Calu3 (cell line): ENCODE measurements around the gene SLC25A2. TPM values are rescaled to one million over a fixed set of nuclear protein-coding genes. Genes with fewer than 3 reads are reported as not detected.

Source experiments
- BruUV-seq: library from RNA; stranded (reverse); fragments of 400-500 nt; replicated peaks from 2 replicates; lab custom pipeline; 2021; lab: Mats Ljungman, UMichigan
- CTCF ChIA-PET: fragments of 300-600 bp; sonication (Branson Sonifier 250); formaldehyde crosslinking; loops from one replicate; lab custom pipeline; 2022; ENCODE audit warnings: antibody characterized with exemption; lab: Charles Lee
- DNase-seq: peaks from one replicate; pipeline ENCODE4 v3.0.0; 2022
- H3K27ac Mint-ChIP-seq: one replicate; pipeline ENCODE4 v1.8.0; 2022; ENCODE audit warnings: mixed read lengths; ENCODE audit not compliant: unreplicated experiment
- H3K27me3 Mint-ChIP-seq: one replicate; pipeline ENCODE4 v1.8.0; 2022; ENCODE audit warnings: mixed read lengths; ENCODE audit not compliant: unreplicated experiment
- H3K36me3 Mint-ChIP-seq: one replicate; pipeline ENCODE4 v1.8.0; 2022; ENCODE audit warnings: mild to moderate bottlenecking, moderate library complexity, mixed read lengths; ENCODE audit not compliant: insufficient read depth, unreplicated experiment
- H3K4me1 Mint-ChIP-seq: one replicate; pipeline ENCODE4 v1.8.0; 2022; ENCODE audit warnings: mild to moderate bottlenecking, low read depth, mixed read lengths; ENCODE audit not compliant: unreplicated experiment
- H3K4me3 Mint-ChIP-seq: one replicate; pipeline ENCODE4 v1.8.0; 2022; ENCODE audit warnings: mild to moderate bottlenecking, low read depth, moderate library complexity, mixed read lengths; ENCODE audit not compliant: unreplicated experiment
- H3K9me3 Mint-ChIP-seq: one replicate; pipeline ENCODE4 v1.8.0; 2022; ENCODE audit warnings: low read depth, mixed read lengths; ENCODE audit not compliant: unreplicated experiment
- CTCF ChIP-seq: fragments of 200-600 bp; IDR thresholded peaks from one replicate; pipeline ENCODE4 v1.8.0; 2022; ENCODE audit warnings: antibody characterized with exemption; ENCODE audit not compliant: unreplicated experiment
- intact Hi-C: fragments of 100-400 bp; cut with micrococcal nuclease; formaldehyde crosslinking; loops from one replicate; pipeline ENCODE4 v1.10.0; 2022; ENCODE audit not compliant: unreplicated experiment
- total RNA-seq: library from RNA; stranded (reverse); gene quantifications from 2 replicates; pipeline ENCODE4 v1.2.3, GENCODE V29; 2022

The SLC25A2 gene
- total RNA-seq, 1 experiment from 2014 or later, result 0.26 TPM

- no peak for DNase-seq
- no TSS peak for BruUV-seq
These were observed 44.9 kb downstream of the SLC25A2 start for GRCh38 chr5:141258948-141259347.

GRCh38 chr5:141258464-141258863, 45.4 kb downstream of the SLC25A2 start:
- no peak for TF ChIP-seq CTCF
- Mint-ChIP-seq H3K36me3 (no peaks in the 10 kb centered on the region), H3K4me1 (no peaks in the 10 kb centered on the region), H3K4me3 (no peak overlapping the region), H3K9me3 (peaks cover 29% of the 10 kb centered on the region), H3K27ac (no peak overlapping the region), H3K27me3 (no peaks in the 10 kb centered on the region)
- BruUV-seq, result no TSS peak
- CTCF ChIA-PET, result no interaction called here
- DNase-seq, result no peak
- intact Hi-C loops, result no loop called here

More at GRCh38 chr5:141258948-141259347, 44.9 kb downstream of the SLC25A2 start:
- H3K4me1 Mint-ChIP-seq, result no peaks in the 10 kb centered on the region
- no peak overlapping the region for H3K27ac Mint-ChIP-seq
- no peak for TF ChIP-seq CTCF
- peaks cover 31% of the 10 kb centered on the region for H3K9me3 Mint-ChIP-seq
- no peaks in the 10 kb centered on the region for H3K27me3 Mint-ChIP-seq
- intact Hi-C loops, result no loop called here
- H3K4me3 Mint-ChIP-seq, result no peak overlapping the region
- CTCF ChIA-PET, result no interaction called here
- no peaks in the 10 kb centered on the region for H3K36me3 Mint-ChIP-seq

Other genes starting within 250 kb of the SLC25A2 start
- gene PCDHB2, start 209.4 kb downstream of the SLC25A2 start, total RNA-seq, result 0.24 TPM in 1 of 2 replicates, not detected in the other
- gene PCDHB3, start 203.6 kb downstream of the SLC25A2 start, total RNA-seq, result 0.09 and 0.10 TPM in 2 replicates
- gene PCDHB4, start 182.2 kb downstream of the SLC25A2 start, total RNA-seq, result not detected in 2 replicates
- not detected in 2 replicates for gene PCDHB5, start 168.8 kb downstream of the SLC25A2 start, total RNA-seq
- gene PCDHB6, start 154.0 kb downstream of the SLC25A2 start, total RNA-seq, result not detected in 2 replicates
- 0.26 and 0.37 TPM in 2 replicates for gene PCDHB7, start 131.4 kb downstream of the SLC25A2 start, total RNA-seq
- 0.21 and 0.61 TPM in 2 replicates for gene PCDHB8, start 126.3 kb downstream of the SLC25A2 start, total RNA-seq
- gene PCDHB16, start 121.7 kb downstream of the SLC25A2 start, total RNA-seq, result 0.35 and 0.66 TPM in 2 replicates
- 2.4 and 3.5 TPM in 2 replicates for gene PCDHB9, start 116.9 kb downstream of the SLC25A2 start, total RNA-seq
- gene PCDHB10, start 111.7 kb downstream of the SLC25A2 start, total RNA-seq, result 1.0 and 1.2 TPM in 2 replicates
- gene PCDHB11, start 104.4 kb downstream of the SLC25A2 start, total RNA-seq, result 0.83 and 0.85 TPM in 2 replicates
- gene PCDHB12, start 95.3 kb downstream of the SLC25A2 start, total RNA-seq, result 1.3 and 1.6 TPM in 2 replicates
- gene PCDHB13, start 90.1 kb downstream of the SLC25A2 start, total RNA-seq, result 0.86 and 1.1 TPM in 2 replicates
- gene PCDHB14, start 80.7 kb downstream of the SLC25A2 start, total RNA-seq, result 5.7 and 6.3 TPM in 2 replicates
- 1.1 and 1.4 TPM in 2 replicates for gene PCDHB15, start 58.7 kb downstream of the SLC25A2 start, total RNA-seq
- gene TAF7, start 16.7 kb upstream of the SLC25A2 start, total RNA-seq, result 73.2 and 79.6 TPM in 2 replicates
- gene PCDHGA1, start 26.5 kb upstream of the SLC25A2 start, total RNA-seq, result 0.29 TPM in 1 of 2 replicates, not detected in the other
- gene PCDHGA2, start 34.7 kb upstream of the SLC25A2 start, total RNA-seq, result not detected in 2 replicates
- not detected in 2 replicates for gene PCDHGA3, start 39.8 kb upstream of the SLC25A2 start, total RNA-seq
- gene PCDHGB1, start 46.0 kb upstream of the SLC25A2 start, total RNA-seq, result 0.19 and 0.20 TPM in 2 replicates
- gene PCDHGA4, start 51.0 kb upstream of the SLC25A2 start, total RNA-seq, result 0.07 TPM in 2 replicates
- gene PCDHGB2, start 55.9 kb upstream of the SLC25A2 start, total RNA-seq, result 0.34 and 0.38 TPM in 2 replicates
- gene PCDHGA5, start 60.1 kb upstream of the SLC25A2 start, total RNA-seq, result 0.10 and 0.12 TPM in 2 replicates
- 1.2 and 1.6 TPM in 2 replicates for gene PCDHGB3, start 66.2 kb upstream of the SLC25A2 start, total RNA-seq
- 0.71 and 0.80 TPM in 2 replicates for gene PCDHGA6, start 69.8 kb upstream of the SLC25A2 start, total RNA-seq
- 0.73 and 0.90 TPM in 2 replicates for gene PCDHGA7, start 78.7 kb upstream of the SLC25A2 start, total RNA-seq
- 7.0 and 8.2 TPM in 2 replicates for gene PCDHGB4, start 83.6 kb upstream of the SLC25A2 start, total RNA-seq
- gene PCDHGA8, start 88.6 kb upstream of the SLC25A2 start, total RNA-seq, result 0.95 and 1.1 TPM in 2 replicates
- gene PCDHGB5, start 93.9 kb upstream of the SLC25A2 start, total RNA-seq, result 9.1 and 12.4 TPM in 2 replicates
- gene PCDHGA9, start 98.7 kb upstream of the SLC25A2 start, total RNA-seq, result 16.0 and 18.1 TPM in 2 replicates
- gene PCDHGB6, start 104.0 kb upstream of the SLC25A2 start, total RNA-seq, result 9.6 and 13.4 TPM in 2 replicates
- 2.6 and 3.7 TPM in 2 replicates for gene PCDHGA10, start 108.9 kb upstream of the SLC25A2 start, total RNA-seq
- 9.8 and 13.6 TPM in 2 replicates for gene PCDHGB7, start 113.6 kb upstream of the SLC25A2 start, total RNA-seq
- gene PCDHGA11, start 117.0 kb upstream of the SLC25A2 start, total RNA-seq, result 2.3 and 2.8 TPM in 2 replicates
- 2.1 and 2.9 TPM in 2 replicates for gene PCDHGA12, start 126.5 kb upstream of the SLC25A2 start, total RNA-seq
- 49.4 and 73.0 TPM in 2 replicates for gene PCDHGC3, start 171.9 kb upstream of the SLC25A2 start, total RNA-seq
- gene PCDHGC4, start 181.0 kb upstream of the SLC25A2 start, total RNA-seq, result 1.2 and 2.2 TPM in 2 replicates
- 1.5 and 2.1 TPM in 2 replicates for gene PCDHGC5, start 185.0 kb upstream of the SLC25A2 start, total RNA-seq